GM18508 (cell line): Measurements from ENCODE around the gene ZBTB11.
A peak's percentile ranks its signal among the peaks of the same experiment; 100 is the strongest.
"Not testable (repeated sequence)": the region's sequence is repeated elsewhere in the genome, so short reads cannot be mapped to it uniquely, and the experiment has no call there.

Source experiments
- ATAC-seq: cut with Tn5 transposase; IDR thresholded peaks from one replicate; pipeline ENCODE4 v1.9.1; 2021; ENCODE audit warnings: moderate number of reproducible peaks; ENCODE audit not compliant: insufficient read depth, unreplicated experiment

ZBTB11 gene, protein sequence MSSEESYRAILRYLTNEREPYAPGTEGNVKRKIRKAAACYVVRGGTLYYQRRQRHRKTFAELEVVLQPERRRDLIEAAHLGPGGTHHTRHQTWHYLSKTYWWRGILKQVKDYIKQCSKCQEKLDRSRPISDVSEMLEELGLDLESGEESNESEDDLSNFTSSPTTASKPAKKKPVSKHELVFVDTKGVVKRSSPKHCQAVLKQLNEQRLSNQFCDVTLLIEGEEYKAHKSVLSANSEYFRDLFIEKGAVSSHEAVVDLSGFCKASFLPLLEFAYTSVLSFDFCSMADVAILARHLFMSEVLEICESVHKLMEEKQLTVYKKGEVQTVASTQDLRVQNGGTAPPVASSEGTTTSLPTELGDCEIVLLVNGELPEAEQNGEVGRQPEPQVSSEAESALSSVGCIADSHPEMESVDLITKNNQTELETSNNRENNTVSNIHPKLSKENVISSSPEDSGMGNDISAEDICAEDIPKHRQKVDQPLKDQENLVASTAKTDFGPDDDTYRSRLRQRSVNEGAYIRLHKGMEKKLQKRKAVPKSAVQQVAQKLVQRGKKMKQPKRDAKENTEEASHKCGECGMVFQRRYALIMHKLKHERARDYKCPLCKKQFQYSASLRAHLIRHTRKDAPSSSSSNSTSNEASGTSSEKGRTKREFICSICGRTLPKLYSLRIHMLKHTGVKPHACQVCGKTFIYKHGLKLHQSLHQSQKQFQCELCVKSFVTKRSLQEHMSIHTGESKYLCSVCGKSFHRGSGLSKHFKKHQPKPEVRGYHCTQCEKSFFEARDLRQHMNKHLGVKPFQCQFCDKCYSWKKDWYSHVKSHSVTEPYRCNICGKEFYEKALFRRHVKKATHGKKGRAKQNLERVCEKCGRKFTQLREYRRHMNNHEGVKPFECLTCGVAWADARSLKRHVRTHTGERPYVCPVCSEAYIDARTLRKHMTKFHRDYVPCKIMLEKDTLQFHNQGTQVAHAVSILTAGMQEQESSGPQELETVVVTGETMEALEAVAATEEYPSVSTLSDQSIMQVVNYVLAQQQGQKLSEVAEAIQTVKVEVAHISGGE

DNA sequence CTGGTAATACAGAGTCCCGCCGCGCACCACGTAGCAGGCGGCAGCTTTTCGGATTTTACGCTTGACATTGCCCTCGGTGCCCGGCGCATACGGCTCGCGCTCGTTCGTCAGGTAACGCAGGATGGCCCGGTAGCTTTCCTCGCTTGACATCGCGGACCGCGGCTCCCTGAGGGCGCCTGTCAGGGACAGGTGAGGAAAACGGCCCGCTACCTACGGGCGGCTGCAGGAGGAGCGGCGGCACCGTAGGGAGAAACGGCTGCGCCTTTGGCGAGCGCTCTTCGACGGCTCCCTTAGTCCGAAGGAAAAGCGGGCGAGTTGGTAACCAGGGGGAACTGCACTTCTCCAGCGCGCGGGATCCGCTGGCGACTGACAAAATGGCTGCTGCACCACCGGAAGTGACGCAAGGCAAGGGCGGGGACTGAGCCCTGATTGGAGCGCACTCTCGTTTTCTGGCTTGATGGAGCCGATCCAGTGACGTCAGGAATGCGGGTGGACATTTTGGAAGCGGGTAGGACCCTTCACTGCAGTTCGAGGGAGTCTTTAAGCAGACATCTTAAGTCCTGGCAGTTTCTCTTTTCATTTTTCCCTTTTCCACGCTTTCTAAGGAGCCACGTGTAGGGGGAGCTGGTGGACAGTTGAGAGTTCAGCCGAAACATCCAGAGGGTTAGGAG lies at the start of gene ZBTB11:
Gene ZBTB11, minus strand, starts transcription at position 368 of the 671 bp plus-strand sequence. Its CDS starts 218 bp downstream, at position 150.
- ATAC-seq = peak; percentile 79

DNA sequence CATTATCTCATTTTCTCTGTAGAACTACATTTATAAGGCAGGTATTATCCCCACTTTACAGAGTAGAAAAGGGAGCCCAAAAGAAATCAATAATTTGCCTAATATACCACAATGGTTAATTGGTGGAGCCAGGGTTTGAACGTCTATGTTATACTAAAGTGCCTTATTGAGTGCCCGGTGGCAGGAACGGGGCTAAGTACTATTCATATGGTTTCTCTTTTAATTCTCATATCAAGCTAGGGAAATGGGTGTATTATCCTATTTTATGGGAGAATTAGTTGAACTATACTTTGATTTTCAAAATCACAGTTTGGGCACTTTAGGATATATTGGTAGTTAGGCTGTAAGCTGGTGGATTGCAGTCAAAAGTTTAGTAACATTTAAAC lies 49.0 kb upstream of the ZBTB11 start:
- no peak for ATAC-seq

DNA sequence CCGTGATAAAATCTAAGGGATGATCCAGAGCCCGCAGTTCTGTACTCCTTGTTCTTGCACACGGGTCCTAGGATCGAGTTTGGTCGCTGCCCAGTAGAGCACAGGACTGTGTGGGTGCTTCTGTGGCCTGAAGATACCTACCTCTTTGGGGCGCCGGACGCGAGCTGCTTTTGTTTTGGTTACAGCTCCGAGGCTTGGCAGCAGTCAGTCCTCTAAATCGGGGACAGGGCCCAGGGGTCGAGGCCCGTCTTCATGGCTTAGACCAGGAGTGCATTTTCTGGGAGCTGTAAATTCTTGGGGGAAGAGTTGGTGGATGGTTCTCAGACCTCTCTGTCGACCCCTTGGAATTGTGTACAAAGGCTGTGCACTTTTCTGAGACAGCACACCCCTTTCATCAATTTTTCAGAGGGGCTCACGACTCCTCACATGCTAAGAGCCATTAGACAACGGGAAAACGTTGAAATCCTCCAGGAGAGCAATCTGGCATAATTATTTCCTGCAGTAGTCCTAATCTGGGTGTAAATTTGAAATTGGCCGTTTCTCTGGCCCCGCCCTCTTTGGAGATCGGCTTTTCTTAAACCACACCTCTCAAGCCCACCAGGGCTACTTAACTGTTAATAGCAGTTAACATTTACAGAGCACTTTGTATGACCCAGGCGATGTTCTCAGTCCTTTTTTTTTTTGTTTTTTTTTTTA lies 48.4 kb upstream of the ZBTB11 start:
- peak; percentile 3 for ATAC-seq

DNA sequence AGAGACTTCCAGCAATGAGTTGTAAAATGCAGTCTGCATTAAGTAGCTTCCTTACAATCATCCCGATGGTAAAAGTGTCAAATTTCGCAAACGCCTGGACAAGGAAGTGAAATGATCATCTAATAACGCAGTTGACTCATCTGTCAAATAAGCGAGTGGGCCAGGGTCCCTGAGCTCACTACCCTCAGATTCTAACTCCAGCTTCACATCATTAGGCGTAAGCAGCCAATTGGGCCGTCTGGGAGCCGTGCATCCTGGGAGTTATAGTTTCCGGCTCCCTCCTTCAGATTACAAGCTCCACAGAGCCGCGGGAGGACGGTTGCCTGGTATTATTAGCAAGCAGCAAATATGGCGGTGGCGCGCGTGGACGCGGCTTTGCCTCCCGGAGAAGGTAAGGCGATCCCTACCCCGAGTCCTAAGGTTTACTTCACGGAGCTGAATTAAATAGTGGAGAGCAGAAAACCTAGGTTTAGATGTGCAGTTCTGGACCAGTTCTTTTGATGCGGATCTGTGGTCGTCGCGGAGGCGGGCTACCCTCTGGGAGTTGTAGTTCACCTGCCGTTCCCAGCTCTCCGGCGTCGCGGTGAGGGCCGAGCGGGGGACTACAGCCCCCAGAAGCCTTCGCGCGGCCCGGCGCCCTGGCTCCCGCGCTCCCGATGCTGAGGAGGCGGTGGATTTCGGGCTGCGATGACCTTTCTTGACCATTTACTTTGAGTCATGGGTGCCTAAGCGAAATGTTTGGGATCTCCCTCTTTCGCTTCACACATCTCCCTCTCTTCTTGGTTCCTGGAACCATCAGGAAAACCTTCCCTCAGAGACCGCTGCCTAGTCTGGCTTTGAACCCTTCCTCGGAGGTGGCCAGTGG lies 47.6 kb upstream of the ZBTB11 start, which contains the start of gene CEP97:
Gene CEP97, plus strand, starts transcription at position 286 of the 865 bp plus-strand sequence. Its CDS starts 63 bp downstream, at position 349.
- peak; percentile 71 for ATAC-seq

DNA sequence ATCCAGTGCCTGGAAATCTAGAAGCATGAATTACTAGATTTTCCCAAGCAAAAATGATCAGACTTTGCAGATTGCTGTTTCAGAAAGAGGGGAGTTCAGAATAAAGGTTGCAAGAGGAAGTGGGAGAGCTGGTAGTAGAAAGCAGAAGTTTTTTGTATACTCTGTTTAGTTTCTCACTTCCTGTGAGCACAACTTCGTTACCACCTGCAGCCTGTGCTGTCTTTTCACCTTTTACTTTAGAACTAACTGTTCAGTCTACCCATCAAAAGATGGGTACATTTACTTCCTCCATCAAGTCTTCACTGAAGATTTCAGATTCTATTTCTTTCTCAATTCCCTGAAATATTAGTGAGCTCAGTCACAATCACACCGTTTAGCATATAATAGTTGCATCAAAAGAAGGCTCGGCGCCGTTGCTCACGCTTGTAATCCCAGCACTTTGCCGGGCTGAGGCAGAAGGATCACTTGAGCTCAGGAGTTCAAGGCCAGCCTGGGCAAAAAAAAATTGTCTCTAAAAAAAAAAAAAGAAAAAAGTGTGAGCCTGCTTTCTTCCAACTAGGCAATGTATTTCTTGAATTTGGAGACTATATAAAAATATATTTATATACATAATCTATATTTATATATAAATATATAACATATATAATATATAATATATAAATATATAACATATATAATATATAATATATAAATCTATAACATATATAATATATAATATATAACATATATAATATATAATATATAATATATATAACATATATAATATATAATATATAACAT lies 45.7 kb upstream of the ZBTB11 start:
- peak; percentile 50 for ATAC-seq

DNA sequence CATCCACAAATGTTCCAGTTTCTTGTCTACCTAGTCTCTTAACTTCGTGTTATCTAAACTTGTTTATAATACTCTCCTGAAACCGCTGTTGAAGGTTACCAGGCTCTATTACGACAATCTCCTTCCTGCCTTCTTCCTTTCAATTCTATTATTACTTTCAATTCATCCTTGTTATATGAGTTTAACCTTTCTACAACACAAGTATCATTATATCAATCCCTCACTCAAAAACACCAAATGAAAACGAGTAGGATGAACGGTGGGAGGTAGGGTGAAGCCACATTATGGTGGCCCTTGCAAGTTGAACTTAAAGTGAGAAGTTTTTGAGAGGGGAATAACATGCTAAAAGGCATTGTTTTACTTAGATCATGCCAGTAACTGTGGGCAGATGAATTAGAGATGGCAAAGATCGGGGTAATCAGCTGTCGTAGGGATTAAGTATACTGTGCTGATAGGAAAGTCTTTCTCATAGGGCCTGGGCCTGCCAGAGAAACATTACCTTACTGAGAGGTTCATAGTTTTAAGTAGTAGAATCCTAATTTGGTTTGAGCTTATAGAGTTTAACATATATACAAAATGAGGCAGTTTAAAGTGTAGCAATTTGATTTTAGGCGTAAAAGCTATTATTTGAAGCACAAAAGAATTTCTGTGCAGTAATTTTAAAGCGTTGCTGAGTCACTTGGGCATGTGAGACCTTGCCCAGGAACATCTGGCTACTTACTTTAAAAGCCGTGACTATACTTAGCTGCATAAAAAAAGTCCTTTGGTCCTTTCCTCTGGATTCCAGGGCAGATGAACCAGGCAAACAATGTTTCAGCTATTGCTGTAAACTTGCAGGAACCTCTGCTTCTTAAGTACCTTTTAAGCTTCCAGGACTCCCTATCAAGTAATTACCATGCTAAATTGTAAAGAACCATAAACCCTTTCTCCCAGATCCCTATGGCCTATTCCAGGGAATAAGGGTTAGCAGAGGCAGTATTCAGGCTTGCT lies 44.2 kb upstream of the ZBTB11 start:
- ATAC-seq = no peak

DNA sequence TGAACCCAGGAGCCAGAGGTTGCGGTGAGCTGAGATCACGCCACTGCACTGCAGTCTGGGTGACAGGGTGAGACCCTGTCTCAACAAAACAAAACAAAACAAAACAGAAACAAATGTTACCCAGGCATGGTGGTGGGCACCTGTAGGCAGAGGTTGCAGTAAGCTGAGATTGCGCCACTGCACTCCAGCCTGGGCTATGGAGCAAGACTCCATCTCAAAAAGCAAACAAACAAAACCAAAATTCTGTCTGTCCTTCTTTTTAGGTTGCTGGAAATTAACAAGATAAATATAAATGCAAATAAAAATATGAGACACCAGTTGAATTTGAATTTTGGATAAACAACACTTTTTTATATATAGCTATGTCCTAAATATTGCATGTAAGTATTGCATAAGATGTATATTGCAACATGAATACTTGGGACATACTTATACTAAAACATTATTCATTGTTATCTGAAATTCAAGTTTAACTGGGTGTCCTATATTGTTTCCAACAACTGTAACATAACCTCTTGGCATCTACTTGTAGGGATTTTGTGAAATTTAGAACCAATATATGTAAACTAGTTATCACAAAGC lies 42.8 kb upstream of the ZBTB11 start:
- ATAC-seq = no peak

DNA sequence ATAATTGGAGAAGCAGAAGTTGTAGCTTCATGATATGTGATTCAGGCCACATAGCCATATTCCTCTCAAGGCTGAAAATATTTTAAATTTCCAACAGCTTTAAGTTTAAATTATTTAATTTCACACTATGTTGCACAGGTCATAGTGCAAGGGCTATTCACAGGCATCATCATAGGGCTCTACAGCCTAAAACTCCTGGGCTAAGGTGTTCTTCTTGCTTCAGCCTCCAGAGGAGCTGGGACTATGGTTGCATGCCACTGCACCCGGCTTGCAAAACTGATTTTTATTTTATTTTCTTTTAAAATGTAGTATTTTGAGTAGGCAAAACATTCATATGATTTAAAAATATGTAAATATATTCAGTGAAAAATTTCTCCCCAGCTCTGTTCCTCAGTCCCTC lies 41.5 kb upstream of the ZBTB11 start:
- ATAC-seq = no peak

DNA sequence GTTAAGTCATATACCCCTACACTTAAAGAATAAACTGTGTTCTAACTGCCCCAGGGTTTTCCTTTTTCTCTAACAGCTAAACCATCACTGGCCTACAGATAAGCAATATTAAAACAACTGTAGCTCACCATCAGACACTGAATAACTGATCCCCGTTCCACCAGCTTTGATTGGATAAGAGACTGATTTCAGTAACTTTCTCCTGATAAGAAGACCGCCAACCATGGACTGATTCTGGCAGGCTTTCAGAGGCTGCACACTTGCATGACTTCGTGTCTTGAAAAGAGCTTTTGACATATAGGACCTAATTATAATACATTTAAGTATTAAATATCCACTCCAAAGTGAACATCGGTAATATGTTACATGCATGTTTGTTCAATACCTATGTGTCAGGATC lies 32.2 kb upstream of the ZBTB11 start:
- no peak for ATAC-seq

DNA sequence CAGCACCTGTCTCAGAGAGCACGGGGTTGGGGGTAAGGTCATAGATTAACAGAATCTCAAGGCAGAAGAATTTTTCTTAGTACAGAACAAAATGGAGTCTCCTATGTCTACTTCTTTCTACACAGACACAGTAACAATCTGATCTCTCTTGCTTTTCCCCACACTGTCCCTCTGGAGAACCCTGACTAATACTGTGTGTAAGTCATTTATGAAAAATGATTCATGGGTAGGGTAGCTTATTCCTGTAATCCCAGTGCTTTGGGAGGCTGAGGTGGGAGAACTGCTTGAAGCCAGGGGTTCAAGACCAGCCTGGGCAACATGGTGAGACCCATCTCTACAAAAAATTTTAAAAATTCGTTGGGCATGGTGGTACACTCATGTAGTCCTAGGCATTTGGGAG lies 27.7 kb upstream of the ZBTB11 start:
- not testable (repeated sequence) for ATAC-seq

DNA sequence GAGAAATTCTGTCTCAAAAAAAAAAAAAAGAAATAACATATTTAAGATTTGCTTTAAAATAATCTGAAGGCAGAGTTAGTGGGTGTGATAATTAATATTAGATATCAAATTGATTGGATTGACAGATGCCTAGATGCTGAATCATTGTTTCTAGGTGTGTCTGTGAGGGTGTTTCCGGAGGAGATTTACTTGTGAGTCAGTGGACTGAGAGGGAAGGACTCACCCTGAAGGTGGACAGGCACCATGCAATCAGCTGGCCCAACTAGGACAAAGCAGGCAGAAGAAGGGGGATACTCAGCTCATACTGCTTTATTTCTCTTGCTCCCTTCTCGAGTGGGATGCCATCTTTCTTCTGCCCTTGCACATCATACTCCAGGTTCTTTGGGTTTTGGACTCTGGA lies 26.2 kb upstream of the ZBTB11 start:
- ATAC-seq = no peak

DNA sequence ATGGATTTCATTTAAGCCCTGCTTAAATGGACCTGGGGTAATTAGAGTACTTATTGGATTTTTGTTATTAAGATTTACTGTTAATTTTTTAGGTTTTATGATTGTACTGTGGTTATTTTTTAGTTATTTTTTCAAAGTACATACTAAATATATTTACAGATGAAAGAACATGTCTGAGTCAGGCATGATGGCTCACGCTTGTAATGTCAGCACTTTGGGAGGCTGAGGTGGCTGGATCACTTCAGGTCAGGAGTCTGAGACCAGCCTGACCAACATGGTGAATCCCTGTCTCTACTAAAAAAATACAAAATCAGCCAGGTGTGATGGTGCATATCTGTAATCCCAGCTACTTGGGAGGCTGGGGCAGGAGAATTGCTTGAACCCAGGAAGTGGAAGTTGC lies 25.8 kb upstream of the ZBTB11 start:
- no peak for ATAC-seq

DNA sequence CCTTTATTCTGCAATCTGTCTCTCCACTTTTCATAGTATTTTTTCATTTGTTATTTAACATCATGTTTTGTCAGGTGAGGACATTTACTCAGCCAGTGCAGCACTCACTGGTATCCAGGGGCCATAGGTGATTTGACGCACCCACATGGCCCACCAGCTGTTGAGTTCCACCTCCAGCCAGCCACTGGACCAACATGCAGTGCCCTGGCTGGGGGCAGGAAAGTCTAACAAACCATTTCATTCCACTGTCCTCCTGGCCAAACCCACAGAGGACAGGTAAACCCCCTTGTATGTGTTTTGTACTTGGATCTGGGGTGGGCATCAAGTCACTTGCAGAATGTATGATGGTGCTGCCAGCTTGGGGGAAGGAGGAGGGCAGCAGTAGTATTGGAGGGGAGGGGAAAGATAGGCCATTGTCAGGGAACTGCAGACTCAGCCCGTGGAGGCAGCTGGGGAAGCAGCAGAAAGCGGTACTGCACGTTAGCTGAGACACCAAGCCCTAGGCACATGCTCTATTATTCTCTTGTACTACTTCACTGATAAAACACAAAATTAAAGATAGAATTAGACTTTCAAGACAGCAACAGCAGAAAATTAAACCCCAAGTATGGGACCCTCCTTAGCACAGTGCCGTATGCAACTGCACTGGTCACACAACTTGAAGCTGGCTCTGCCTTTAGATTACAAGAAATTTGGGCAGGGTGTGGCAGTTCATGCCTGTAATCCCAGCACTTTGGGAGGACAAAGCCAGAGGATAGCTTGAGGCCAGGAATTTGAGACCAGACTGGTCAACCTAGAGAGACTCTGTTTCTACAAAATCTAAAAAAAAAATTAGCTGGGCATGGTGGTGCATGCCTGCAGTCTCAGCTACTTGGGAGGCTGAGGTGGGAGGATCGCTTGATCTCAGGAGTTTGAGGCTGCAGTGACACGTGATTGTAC lies 25.0 kb upstream of the ZBTB11 start:
- no peak for ATAC-seq

DNA sequence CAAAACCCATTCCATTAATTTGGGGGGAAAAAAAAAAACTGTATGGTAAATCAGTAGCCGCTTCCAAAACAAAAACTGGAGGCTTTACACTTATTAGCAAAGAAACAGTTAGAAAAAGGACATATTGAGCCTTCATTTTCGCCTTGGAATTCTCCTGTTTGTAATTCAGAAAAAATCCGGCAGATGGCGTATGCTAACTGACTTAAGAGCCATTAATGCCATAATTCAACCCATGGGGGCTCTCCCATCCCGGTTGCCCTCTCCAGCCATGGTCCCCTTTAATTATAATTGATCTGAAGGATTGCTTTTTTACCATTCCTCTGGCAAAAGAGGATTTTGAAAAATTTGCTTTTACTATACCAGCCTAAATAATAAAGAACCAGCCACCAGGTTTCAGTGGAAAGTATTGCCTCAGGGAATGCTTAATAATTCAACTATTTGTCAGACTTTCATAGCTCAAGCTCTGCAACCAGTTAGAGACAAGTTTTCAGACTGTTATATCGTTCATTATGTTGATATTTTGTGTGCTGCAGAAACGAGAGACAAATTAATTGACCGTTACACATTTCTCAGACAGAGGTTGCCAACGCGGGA lies 18.9 kb upstream of the ZBTB11 start:
- ATAC-seq = no peak

DNA sequence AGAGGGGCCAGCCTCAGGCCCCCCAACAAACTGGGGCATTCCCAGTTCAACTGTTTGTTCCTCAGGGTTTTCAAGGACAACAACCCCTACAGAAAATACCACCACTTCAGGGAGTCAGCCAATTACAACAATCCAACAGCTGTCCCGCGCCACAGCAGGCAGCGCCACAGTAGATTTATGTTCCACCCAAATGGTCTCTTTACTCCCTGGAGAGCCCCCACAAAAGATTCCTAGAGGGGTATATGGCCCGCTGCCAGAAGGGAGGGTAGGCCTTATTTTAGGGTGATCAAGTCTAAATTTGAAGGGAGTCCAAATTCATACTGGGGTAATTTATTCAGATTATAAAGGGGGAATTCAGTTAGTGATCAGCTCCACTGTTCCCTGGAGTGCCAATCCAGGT lies 17.9 kb upstream of the ZBTB11 start:
- ATAC-seq = not testable (repeated sequence)
